HG03378 (cell line): ENCODE data around the gene ZNF276.
A peak's percentile ranks its signal among the peaks of the same experiment; 100 is the strongest.
"Not testable (repeated sequence)": the region's sequence is repeated elsewhere in the genome, so short reads cannot be mapped to it uniquely, and the experiment has no call there.

Source experiments
- ATAC-seq: cut with Tn5 transposase; IDR thresholded peaks from one replicate; pipeline ENCODE4 v1.9.1; 2021; ENCODE audit warnings: mild to moderate bottlenecking, moderate library complexity; ENCODE audit not compliant: unreplicated experiment

Gene ZNF276, protein sequence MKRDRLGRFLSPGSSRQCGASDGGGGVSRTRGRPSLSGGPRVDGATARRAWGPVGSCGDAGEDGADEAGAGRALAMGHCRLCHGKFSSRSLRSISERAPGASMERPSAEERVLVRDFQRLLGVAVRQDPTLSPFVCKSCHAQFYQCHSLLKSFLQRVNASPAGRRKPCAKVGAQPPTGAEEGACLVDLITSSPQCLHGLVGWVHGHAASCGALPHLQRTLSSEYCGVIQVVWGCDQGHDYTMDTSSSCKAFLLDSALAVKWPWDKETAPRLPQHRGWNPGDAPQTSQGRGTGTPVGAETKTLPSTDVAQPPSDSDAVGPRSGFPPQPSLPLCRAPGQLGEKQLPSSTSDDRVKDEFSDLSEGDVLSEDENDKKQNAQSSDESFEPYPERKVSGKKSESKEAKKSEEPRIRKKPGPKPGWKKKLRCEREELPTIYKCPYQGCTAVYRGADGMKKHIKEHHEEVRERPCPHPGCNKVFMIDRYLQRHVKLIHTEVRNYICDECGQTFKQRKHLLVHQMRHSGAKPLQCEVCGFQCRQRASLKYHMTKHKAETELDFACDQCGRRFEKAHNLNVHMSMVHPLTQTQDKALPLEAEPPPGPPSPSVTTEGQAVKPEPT

DNA sequence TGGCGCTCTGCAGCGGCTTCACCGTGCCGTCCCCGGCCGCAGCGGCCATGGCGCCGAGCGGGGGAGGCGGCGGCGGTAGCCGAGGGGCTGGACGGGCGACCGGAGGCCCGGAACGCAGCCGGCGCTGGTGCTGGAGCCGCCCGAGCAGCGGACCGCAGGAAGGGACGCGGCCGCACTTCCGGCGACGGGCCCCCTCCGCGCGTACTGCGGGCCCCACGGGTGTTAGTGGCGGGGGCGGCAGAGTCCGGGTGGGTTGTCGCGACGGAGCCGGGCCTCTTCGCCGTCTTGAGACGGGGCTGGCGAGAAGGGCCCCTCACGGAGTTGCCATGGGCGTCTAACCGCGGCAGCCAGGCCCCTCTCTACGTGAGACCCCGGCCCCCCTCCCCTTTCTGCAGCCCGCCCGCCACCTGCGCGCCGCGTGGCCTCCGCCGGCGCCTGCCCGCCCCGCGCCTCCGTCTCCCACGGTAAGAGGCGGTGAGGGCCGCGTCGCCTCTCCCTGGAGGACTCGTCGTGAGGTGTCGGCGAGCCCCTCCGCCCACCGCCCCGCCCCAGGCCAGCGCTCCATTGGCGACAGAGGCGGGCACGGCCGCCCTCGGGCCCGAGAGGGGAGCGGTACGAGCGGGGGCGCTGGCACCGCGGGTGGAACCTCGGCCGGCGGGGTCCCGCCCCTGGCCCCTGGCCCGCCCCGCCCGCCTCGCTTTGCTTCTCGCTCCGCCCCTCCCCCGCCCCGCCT, at the start of gene ZNF276, which contains the start of gene VPS9D1:
Gene ZNF276, plus strand, starts transcription at position 725 of the 733 bp plus-strand sequence. CDS start 104 bp downstream, outside the sequence.
Gene VPS9D1, minus strand, starts transcription at position 86 of the 733 bp plus-strand sequence. Its CDS starts 37 bp downstream, at position 49.
- ATAC-seq = no peak

DNA sequence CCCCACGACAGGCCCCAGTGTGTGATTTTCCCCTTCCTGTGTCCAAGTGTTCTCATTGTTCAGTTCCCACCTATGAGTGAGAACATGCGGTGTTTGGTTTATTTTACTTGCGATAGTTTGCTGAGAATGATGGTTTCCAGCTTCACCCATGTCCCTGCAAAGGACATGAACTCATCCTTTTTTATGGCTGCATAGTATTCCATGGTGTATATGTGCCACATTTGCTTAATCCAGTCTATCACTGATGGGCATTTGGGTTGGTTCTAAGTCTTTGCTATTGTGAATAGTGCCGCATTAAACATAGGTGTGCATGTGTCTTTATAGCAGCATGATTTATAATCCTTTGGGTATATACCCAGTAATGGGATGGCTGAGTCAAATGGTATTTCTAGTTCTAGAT, 49.8 kb upstream of the ZNF276 start:
- not testable (repeated sequence) for ATAC-seq

DNA sequence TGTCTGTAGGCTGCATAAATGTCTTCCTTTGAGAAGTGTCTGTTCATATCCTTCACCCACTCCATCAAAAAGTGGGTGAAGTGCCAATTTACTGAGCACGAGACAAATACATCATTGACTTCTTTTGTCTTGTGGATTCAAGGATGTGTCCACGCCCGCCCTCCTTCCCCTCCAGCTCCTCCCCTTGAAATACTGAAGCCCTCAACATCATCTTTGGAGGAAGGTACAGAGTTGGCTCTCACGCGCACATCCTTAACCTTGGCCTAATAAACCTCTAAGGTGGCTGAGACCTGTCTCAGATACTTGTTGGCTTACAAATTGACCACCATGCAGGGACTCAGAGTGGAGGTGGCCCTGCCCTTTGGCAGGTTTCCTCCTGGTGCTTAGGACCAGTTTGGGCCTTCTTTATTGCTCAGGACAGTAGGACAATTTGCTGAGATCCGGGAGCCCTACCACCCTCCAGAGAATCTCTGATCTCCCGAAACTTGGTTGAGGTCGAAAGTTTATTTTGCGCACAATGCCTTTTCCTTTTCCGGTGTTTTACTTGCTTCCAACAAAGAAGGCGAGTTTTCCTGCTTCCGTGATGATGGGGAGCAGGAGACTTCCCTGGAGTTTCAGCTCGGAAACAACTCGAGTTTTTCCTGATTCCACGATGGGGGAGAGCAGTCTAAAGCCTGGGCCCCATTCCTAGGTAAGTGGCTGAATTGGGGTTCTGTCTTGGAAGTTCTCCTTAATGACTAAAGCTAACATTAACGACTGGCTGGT, 49.0 kb upstream of the ZNF276 start:
- no peak for ATAC-seq

DNA sequence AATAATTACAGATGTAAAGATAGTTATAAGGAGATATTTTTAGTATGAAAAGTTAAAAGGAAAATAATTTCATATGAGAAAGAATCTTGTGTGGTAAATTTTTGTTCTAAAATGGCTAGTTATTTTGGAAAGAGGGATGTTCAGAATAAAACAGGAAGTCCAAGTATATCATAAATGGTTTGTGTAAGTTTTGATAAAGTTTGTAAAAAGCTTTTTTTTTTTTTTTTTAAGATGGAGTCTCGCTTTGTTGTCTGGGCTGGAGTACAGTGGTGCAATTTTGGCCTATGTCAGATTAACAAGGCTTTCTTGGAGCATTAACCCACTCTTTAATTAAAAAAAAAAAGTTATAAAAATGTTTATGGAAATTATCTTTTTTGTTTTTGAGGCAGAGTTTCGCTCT, 43.1 kb upstream of the ZNF276 start:
- ATAC-seq = no peak

DNA sequence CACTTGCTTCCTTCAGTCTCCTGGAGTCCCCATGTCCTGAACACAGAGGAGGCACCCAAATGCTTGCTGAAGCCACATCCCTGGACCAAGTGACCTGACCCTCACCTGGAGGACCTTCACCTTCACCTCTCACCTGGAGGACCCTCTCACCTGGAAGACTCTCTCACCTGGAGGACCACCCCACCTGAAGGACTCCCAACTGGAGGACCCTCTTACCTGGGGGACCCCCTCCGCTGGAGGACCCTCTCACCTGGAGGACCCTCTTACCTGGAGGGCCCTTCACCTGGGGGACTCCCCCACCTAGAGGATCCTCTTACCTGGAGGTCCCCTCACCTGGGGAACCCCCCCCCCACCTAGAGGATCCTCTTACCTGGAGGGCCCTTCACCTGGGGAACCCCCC, 35.4 kb upstream of the ZNF276 start:
- ATAC-seq = no peak

DNA sequence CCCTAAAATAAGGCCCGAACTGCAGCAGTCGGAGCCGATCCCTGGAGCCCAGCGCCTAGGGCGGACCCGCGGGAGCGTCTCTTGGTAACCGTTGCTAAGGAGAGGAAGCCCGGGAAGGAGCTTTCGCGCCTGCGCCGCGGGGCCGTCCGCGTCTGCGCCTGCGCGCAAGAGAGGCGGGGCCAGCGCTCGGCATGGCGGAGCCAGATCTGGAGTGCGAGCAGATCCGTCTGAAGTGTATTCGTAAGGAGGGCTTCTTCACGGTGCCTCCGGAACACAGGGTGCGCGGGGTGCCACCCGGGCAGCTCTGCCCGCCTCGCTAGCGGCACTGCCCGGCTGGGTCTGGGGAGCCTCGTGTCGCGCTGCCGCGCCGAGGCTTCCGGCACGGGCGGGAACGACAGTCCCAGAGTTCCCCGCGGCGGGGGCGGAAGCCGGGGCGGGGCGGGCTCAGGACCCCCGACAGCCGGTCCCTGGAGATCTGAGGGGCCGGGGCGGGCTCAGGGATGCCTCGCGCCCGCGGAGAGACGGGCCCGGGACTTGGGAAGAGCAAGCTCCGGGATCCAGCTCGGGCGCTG, 34.7 kb upstream of the ZNF276 start, which contains the start of gene CDK10:
Gene CDK10, plus strand, starts transcription at position 170 of the 572 bp plus-strand sequence. Its CDS starts 22 bp downstream, at position 192.
- peak; percentile 72 for ATAC-seq

DNA sequence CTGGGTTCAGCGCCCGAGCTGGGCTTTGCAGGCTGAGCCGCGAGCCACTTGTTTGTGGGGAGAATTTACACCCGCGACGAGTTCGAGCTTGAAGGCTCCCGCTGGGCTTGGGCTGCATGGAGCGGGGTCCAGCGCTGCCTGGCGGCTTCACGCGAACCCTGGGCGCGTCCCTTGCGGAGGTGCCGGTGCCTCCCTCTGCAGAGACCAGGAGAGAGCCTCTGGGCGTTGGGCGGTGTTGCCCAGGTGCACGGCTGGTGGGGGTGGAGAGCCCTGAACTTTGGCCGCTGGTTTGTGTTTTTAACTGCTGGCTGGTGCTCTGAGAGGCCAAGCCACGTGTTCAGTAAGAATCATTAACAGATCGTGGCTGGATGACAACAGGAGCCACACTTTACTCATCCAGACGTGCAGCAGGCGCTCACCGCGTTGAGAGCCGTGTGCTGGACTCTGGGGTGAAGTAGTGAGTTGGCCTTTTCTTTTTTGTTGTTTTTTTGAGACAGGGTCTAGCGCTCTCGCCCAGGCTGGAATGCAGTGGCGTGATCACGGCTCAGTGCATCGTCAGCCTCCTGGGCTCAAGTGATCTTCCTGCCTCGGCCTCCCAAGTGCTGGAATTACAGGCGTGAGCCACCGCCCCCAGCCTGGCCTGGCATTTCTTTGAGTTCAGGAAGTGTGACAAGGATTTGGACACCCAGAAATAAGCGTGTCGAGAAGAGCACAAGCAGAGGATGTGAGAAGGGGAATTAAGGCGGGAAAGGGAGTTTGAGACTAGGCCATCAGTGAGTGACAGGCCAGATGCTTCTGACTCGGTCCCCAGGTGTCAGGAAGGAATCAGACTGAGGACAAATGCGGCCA, 34.0 kb upstream of the ZNF276 start:
- ATAC-seq = peak; percentile 18

DNA sequence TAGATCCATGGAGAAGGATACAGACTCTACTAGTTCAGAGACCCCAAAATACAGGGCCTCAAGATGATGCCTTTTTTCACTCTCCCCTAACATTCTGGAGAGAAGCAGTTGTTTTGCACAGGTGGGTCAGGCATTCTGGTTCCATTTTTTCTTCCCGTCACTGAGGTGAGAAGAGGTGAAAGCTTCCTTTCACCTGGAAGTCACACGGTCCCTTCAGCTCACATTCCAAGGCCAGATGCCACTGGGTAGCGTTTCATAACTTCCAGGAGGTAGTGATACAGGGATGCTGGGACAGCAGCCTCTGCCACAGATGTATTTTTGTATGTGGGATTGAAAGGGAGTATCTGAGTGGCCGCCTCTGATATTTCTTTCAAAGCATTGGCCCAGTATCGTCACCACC, 32.9 kb upstream of the ZNF276 start:
- ATAC-seq = no peak

DNA sequence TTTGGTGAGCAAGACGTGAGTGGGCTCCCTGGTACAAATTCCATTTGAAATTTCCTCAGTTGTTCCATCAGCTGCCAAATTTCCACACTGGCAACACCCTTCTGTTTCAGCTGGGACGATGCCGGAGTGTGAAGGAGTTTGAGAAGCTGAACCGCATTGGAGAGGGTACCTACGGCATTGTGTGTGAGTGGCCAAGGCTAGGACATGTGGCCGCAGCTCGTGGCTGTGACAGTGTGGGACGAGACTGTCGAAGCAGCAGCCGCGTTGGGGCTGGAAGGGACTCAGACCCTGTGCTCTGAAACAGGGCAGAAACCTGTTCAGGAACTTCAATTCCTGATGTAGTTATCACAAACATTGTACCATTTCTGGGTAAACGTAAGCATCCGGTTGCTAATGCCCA, 32.2 kb upstream of the ZNF276 start:
- ATAC-seq = no peak

DNA sequence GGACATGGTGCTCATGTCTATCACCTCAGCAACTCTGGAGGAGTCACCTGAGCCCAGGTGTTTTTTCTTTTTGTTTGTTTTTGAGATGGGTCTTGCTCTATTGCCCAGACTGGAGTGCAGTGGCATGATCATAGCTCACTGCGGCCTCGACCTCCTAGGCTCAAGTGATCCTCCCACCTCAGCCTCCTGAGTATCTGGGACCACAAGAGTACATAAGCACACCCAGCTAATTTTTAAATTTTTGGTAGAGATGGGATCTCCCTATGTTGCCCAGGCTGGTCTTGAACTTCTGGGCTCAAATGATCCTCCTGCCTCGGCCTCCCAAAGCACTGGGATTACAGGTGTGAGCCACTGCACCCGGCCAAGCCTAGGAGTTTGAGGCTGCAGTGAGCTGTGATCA, 31.7 kb upstream of the ZNF276 start:
- ATAC-seq = not testable (repeated sequence)

DNA sequence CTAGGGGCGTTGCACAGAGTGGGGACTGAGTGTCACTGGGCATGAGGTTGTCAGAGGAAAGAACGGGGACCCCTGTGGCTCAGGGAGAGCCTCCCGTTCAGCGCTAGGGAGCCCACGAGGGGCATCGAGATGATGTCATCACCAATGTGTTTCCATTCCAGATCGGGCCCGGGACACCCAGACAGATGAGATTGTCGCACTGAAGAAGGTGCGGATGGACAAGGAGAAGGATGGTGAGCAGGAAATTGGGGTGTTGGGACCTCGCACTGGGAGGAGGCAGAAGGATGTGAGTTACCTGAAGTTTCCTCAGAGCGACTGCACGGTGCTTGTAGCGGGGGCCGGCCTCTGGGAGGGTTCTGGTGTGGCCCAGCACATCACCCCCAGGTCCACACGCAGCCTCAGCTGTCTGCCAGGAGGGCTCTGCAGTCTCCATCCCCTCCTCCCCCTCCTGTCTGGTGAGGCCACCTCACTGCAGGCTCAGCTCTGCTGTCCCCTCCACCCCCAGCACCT, 30.9 kb upstream of the ZNF276 start:
- ATAC-seq = no peak

DNA sequence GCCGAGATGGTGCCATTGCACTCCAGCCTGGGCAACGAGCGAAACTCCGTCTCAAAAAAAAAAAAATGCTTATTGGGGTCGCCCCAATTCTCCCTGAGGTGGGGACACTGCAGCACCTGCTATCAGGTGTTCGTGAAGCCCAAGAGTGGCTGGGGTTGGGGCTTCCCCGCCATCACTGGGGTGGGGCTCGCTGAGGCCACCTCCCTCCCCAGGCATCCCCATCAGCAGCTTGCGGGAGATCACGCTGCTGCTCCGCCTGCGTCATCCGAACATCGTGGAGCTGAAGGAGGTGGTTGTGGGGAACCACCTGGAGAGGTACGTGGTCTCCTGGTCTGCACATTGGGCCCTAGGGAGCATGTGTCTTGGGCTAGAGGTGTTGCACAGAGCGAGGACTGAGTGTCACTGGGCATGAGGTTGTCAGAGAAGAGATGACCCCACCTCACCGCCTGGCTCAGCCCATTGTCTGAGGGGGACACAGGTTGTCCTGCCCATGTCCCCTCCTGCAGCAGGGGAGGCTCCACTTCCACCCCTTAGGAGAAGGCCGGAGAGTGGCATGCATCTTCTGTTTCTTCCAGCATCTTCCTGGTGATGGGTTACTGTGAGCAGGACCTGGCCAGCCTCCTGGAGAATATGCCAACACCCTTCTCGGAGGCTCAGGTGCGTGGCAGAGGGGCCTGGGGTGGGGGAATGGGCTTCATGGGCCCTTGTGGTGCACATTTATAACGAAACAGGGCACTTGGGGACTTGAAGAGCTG, 29.9 kb upstream of the ZNF276 start:
- no peak for ATAC-seq

DNA sequence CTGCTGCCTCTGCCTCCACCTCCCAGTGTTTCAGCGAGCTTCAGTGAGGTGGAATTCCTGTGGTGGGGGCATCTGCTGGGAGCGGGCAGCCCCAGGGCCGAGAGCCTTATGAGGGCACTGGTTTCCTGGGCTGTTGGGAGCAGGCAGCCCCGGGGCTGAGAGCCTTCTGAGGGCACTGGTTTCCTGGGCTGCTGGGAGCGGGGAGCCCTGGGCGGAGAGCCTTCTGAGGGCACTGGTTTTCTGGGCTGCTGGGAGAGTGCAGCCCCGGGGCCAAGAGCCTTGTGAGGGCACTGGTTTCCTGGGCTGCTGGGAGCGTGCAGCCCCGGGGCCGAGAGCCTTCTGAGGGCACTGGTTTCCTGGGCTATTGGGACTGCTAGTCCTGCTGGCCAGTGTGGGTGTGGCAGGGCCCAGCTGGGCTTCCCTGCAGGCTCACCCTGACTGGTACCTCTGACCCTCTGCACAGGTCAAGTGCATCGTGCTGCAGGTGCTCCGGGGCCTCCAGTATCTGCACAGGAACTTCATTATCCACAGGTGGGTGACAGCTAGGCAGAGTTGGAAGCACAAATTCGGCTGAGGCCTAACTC, 29.3 kb upstream of the ZNF276 start:
- ATAC-seq = no peak

DNA sequence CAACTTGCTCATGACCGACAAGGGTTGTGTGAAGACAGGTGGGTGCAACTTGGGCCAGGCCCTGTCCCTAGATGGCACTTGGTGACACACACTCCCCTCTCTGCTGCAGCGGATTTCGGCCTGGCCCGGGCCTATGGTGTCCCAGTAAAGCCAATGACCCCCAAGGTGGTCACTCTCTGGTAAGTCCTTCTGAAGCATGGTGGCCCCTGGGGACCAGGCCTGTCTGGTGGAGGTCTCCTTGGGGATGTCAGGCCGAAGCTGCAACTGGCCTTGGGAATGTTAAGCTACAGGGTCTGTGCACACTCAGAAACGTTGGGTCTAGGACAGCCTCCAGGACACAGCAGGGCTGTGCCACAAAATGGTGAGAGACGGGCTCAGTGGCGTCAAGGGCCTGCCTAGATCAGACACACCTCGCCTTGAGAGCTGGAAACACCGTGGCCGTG, 28.0 kb upstream of the ZNF276 start:
- ATAC-seq = no peak

DNA sequence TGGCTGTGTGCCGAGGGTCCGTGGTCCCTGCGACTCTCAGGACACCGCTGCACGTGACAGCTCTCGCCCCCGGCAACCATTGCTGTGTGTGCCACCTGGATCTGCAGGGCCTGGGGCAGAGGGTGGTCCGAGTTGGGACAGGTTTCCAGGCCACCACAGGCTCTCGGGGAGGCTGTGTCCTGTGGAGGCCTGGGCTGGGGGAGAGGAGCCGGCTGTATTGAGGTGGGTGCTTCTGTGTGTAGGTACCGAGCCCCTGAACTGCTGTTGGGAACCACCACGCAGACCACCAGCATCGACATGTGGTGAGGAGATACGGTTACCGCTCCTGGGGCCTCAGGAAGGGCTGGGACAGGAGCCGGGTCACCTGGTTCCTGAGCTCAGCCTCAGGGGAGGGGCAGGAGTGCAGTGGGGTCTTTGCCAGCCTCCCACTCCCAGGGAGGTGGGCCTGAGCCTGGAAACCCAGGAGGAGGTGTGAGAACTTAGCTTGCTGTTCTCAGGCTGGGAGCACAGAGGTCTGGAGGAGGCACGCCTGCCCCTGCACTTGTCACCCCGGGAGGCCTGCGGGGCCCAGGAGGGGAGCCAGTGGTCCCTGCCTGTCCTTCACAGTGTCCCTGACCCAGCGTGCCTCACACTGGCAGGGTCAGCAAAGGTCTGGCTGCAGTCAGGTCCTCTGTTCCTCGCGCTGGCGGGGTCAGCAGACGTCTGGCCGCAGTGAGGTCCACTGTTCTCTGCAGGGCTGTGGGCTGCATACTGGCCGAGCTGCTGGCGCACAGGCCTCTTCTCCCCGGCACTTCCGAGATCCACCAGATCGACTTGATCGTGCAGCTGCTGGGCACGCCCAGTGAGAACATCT, 27.2 kb upstream of the ZNF276 start:
- no peak for ATAC-seq

DNA sequence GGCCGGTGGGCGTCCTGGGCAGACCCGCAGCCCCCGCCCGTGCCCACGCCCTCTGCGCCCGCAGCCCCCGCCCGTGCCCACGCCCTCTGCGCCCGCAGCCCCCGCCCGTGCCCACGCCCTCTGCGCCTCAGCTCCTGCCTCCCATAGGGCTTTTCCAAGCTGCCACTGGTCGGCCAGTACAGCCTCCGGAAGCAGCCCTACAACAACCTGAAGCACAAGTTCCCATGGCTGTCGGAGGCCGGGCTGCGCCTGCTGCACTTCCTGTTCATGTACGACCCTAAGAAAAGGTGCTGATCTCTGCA, 26.6 kb upstream of the ZNF276 start:
- ATAC-seq = not testable (repeated sequence)

DNA sequence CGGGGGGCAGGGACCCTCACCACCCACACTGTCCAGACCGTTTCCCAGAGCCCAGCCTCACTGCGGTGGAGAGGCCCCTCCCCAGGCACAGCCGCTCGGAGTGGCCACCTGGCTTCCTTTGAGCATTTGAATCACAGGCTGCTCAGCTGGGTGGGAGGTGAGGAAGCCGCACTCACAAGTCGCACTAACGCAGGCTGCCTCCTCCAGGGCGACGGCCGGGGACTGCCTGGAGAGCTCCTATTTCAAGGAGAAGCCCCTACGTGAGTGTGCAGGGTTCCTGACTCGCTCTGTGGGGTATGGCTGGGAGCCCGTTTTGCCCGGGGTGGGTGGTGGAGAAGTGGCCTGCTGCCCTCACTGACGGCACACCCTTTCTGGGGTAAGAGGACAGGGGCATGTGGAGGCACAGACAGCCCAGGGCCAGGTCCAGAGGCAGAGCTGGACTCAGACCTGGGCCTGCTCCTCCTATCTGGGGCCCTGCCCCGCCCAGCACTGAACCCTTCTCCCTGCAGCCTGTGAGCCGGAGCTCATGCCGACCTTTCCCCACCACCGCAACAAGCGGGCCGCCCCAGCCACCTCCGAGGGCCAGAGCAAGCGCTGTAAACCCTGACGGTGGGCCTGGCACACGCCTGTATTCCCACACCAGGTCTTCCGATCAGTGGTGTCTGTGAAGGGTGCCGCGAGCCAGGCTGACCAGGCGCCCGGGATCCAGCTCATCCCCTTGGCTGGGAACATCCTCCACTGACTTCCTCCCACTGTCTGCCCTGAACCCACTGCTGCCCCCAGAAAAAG, 26.1 kb upstream of the ZNF276 start:
- no peak for ATAC-seq
